Keratinocyte (primary cell): ENCODE measurements around the gene POLE.

ENCODE experiments used
- EZH2 ChIP-seq: IDR thresholded peaks from one replicate; pipeline ENCODE4 v1.6.1; 2012; ENCODE audit warnings: inconsistent platforms, mild to moderate bottlenecking, low read length, moderate library complexity
- TF ChIP-seq, protein P1 (sequence below), 3 experiments: IDR thresholded peaks in 1 of 3; conservative IDR thresholded peaks in 1 of 3; optimal IDR thresholded peaks in 1 of 3; 2 replicates in 2 of 3; 3 replicates in 1 of 3; pipeline versions ENCODE3 to v1.5.1; 2011; ENCODE audit warnings: low read length in 3 of 3, mild to moderate bottlenecking in 3 of 3, moderate library complexity in 2 of 3, control low read depth in 1 of 3, inconsistent platforms in 1 of 3; ENCODE audit not compliant: insufficient read depth in 2 of 3; ENCODE audit errors: extremely low read depth in 1 of 3

GRCh38 chr12:132660052-132660451 lies 27.1 kb downstream of the POLE start:
- TF ChIP-seq, protein P1, sequence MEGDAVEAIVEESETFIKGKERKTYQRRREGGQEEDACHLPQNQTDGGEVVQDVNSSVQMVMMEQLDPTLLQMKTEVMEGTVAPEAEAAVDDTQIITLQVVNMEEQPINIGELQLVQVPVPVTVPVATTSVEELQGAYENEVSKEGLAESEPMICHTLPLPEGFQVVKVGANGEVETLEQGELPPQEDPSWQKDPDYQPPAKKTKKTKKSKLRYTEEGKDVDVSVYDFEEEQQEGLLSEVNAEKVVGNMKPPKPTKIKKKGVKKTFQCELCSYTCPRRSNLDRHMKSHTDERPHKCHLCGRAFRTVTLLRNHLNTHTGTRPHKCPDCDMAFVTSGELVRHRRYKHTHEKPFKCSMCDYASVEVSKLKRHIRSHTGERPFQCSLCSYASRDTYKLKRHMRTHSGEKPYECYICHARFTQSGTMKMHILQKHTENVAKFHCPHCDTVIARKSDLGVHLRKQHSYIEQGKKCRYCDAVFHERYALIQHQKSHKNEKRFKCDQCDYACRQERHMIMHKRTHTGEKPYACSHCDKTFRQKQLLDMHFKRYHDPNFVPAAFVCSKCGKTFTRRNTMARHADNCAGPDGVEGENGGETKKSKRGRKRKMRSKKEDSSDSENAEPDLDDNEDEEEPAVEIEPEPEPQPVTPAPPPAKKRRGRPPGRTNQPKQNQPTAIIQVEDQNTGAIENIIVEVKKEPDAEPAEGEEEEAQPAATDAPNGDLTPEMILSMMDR (optimal IDR thresholded peaks at IDR 0.05 in 1 of 3, IDR thresholded peaks at IDR 0.05 in 1 of 3, conservative IDR thresholded peaks at IDR 0.05 in 1 of 3; ENCODE audit: extremely low read depth in 1 of 3, insufficient read depth in 2 of 3, low read length in 3 of 3) = no peak
- TF ChIP-seq EZH2 = no peak
